COLO668 (cell line): ENCODE results near the gene KLHL17.
"Not testable (repeated sequence)": the region's sequence is repeated elsewhere in the genome, so short reads cannot be mapped to it uniquely, and the experiment has no call there.

Experiments used
- DNase-seq: peaks from one replicate; lab custom pipeline; 2025; ENCODE audit not compliant: unreplicated experiment; lab: John Stamatoyannopoulos, UW

KLHL17 gene

DNA sequence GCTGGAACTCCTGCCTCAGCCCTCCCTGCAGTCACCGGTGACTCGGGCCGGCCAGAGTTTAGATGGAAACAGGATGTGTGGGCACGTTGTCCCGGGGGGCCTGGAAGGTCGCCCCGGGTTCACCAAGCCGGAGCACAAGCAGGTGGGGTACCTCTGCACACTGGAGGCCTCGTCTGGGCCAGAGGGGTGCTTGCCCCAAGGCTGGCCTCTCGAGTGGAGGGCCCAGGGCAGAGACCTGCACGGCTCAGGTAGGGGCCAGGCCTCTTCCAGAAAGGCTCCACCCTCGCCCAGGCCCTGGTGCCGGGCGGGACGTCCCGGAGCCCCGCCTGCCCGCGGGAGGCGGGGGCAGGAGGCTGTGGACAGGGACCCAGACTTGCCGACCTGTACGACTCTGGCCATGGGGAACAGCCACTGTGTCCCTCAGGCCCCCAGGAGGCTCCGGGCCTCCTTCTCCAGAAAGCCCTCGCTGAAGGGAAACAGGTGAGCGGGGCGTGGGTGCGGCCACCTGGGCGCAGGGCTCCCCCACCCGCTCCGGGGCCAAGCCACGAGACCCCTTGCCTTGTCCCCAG, 5.8 kb downstream of the KLHL17 start, which contains the start of gene PLEKHN1:
TSS of gene PLEKHN1 (plus strand) at position 348 of the 569 bp plus-strand sequence. CDS start at position 398, 50 bp downstream.
- DNase-seq = no peak

DNA sequence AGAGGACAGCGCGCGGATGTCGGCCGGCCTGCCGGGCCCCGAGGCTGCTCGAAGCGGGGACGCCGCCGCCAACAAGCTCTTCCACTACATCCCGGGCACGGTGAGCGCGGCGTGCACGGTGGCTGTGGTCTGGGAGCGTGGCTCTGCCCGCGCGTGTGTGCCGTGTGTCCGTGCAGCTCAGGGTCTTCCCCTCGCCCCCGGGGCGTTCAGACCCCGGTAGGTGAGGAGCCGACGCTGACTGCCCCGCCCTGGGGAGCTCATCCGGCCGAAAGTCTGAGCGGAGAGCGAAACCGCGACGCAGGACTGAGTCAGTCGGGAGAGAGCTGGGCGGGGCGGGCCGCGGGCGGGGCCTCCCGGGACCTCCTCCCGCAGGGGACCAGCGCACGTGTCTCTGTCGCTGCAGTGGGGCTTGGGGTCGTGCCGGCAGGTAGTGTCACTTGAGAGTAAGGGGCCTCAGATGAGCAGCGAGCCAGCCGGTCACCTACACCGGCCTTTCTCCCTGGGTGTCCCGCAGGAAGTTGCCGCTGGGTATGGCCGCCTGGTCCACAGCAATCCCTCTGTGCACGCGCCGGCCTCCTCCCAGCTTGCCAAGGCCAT, 6.4 kb downstream of the KLHL17 start:
- DNase-seq = peak; percentile 71

DNA sequence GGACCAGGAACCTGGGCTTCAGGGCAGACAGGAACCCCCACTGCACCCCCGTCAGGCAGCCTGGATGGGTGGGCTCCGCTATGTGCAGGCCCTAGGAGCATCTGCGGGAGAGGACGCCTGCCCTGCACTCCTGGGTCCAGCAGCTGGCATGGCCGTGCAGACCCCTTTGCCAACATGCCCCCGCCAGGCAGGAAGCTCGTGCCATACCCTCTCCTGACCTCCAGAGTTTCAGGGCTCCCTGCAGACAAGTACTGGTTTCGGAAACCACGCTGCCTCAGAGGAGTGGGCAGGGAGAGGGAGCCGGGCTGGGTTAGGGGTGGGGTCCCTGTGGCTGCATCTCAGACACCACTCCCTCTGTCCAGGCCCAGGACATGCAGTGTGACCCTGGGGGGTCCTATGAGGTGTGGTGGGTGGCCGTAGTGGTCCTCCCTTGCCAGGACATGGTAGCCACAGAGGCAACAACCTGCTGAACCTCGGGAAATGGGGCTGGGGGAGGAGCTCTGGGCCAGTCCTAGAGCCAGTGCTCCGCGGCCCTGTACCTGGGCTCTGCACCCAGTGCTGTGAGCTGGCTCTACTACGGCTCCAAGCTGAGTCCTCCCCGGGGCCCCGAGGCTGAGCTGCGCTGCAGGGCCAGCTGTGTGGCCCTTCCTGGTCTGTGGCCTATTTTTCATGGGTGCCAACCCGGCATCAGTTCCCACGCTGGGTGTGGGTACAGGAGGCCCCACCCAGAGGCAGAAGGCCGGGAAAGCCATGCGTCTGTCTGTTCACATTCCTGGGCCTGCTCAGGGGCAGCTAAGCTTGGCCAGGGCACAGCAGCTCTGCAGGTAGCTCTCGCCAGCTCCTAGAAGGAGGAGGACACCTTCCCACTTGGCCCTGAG, 7.3 kb downstream of the KLHL17 start:
- no peak for DNase-seq

DNA sequence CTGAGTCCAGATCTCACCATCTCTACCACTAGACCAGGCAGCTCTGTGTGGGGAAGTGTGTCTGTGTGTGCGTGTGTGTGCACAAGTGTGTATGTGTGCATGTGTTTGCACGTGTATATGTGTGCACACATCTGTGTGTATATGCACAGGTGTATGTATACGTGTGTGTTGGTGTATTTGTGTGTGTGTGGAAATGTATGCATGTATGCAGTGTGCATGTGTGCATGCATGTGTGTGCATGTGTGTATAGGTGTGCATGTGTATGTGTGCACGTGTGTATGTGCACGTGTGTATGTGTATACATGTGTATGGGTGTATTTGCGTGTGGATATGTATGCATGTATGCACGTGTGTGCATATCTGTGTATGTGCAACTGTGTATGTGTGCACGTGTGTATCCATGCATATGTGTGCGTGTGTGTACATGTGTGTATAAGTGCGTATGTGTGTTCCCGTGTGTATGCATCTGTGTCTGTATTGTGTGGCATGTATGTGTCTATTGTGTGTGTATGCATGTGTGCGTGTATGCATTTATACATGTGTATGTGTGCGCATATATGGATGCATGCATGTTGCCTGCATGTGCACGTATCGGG, 9.0 kb downstream of the KLHL17 start:
- no peak for DNase-seq

DNA sequence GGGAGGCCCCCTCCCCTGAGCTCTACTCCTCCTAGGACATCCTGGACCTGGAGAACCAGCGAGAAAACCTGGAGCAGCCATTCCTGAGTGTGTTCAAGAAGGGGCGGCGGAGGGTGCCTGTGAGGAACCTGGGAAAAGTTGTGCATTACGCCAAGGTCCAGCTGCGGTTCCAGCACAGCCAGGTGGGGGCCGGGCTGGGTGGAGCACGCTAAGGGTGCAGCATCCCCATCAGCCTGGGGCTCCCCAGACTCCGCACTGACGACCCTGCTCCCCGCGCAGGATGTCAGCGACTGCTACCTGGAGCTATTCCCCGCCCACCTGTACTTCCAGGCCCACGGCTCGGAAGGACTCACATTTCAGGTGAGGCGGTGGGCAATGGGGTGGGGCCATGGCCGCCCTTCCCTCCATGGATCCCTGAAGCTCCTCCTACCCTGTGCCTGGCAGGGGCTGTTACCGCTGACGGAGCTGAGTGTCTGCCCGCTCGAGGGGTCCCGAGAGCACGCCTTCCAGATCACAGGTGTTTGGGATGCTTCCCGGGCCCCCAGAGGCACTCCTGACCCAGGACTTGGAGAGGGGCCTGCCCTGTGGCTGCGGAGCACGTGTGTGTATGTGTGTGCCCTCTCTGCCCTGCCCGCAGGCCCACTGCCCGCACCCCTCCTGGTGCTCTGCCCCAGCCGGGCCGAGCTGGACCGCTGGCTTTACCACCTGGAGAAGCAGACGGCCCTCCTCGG, 10.0 kb downstream of the KLHL17 start:
- DNase-seq = no peak

DNA sequence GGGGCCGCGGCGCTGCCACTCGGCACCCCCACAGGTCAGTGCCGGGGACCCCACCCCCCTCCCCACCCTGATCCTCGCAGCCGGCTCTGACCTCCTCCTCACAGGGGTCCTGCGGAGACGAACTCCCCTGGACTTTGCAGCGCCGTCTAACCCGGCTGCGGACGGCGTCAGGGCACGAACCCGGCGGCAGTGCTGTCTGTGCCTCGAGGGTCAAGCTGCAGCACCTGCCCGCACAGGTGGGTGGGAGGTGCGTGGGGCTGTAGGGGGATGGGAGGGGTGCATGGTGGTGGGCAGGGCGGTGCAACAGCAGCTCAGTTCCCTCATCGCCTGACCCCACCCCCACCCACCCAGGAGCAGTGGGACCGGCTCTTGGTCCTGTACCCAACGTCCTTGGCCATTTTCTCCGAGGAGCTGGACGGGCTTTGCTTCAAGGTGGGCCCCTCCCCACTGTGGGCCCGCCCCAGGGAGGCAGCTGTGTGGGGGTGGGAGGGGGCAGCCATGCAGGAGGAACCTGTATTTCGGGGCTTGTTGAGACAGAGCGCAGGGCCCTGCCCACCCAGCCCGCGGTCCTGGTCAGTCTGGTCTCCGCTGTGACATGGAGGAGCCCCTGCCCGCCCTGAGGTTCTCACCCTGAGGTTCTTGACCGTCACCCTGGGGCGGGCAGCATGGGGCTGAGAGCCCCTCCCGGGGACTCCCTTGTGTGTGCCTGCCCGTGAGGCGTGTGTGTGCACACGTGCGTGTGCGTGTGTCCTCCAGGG, 10.8 kb downstream of the KLHL17 start:
- DNase-seq = no peak

- no peak for DNase-seq
These were observed 11.5 kb downstream of the KLHL17 start for GRCh38 chr1:971751-972506.

DNA sequence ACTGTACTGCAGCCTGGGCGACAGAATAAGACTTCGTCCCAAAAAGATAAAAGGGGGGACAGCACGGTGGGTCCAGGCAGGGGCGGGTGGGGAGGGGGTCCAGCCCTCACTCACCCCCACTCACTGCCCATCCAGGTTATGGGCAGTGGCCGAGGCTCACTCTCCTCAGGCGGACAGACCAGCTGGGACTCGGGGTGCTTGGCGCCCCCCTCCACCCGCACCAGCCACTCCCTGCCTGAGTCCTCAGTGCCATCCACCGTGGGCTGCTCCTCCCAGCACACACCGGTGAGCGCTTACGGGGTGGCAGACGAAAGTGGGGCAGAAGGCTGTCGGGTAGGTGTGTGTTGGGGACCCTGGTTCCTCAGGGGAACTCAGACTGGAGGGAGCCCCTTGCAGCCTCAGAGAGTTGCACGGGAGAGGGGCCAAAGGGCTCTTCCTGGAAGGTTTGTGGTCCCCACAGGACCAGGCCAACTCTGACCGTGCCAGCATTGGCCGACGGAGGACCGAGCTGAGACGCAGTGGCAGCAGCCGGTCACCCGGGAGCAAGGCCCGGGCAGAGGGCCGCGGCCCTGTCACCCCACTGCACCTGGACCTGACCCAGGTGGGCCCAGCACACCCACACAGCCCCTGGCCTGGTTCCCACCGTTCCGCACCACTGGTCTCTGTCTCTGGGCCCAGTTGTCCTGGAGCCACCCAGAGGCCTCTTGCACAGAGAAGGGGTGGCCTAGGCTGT, 12.5 kb downstream of the KLHL17 start:
- no peak for DNase-seq

DNA sequence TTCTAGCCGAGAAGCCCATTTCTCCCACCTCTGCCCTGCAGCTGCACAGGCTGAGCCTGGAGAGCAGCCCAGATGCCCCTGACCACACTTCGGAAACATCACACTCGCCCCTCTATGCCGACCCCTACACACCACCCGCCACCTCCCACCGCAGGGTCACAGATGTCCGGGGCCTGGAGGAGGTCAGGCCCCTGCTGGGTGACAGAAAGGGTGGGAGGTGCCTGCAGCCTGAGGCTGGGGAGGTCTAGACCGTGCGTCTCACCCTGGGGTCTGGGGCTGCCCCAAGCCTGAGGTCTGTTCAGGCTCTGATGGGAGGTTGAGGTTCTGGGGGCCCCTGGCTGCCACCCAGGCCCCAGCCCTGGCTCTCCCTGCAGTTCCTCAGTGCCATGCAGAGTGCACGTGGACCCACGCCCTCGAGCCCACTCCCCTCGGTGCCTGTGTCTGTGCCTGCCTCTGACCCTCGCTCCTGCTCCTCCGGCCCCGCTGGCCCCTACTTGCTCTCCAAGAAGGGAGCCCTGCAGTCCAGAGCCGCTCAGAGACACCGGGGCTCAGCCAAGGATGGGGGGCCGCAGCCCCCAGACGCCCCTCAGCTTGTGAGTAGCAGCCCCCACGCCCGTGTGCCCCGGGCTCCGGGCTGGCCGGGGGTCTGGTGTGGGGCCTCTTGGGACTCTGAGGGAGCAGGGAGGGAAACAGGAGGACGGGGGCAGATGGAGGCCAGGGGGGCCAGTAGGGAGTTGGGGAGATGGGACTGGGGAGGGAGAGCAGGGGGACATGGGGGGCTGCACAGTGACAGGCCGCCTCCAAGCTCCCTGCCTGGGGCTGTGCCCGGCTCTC, 13.3 kb downstream of the KLHL17 start:
- no peak for DNase-seq

- DNase-seq = no peak
These were observed 13.9 kb downstream of the KLHL17 start for GRCh38 chr1:974293-974640.

DNA sequence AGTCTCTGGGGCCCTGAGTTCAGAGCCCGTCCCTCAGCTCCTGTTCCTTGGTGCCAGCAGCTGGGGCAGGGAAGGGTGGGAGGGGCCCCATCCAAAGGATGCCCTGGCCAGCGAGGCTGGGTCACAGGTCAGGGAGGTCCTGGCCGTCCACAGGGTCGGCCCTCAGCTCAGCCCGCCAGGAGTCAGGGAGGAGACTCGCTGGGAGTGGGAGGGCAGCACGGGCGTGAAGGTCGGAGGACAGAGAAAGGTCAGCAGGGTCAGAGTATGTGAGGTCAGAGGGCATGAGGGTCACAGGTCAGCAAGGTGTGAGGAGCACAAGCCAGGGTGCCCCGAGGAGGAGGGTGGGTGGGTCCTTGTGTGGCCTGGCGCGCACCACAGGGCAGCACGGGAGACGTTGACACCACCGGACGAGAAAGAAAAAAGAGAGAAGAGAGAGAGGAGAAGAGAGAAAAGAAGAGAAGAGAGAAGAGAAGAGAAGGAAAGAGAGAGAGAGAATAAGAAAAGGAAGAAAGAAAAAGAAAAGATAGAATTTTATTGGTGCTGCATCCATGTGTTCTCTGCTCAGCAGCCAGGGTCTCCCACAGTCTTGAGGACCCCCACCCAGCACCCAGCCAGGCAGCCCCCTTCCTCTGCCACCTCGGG, 14.4 kb downstream of the KLHL17 start:
- no peak for DNase-seq

- DNase-seq = no peak
These were observed 15.0 kb downstream of the KLHL17 start for GRCh38 chr1:975365-975764.

GRCh38 chr1:975896-976683, 15.7 kb downstream of the KLHL17 start:
- peak; percentile 91 for DNase-seq

GRCh38 chr1:976791-977190, 16.4 kb downstream of the KLHL17 start:
- not testable (repeated sequence) for DNase-seq

- DNase-seq = no peak
These were observed 17.9 kb downstream of the KLHL17 start for GRCh38 chr1:978069-978834.
